Panc1 (cell line): ENCODE measurements around the gene SLC6A19.

Experiments used
- CTCF ChIP-seq: fragments of 450-650 bp; IDR thresholded peaks from 2 replicates; pipeline ENCODE4 v1.5.1; 2017; ENCODE audit warnings: mild to moderate bottlenecking
- POLR2AphosphoS5 ChIP-seq: IDR thresholded peaks from 2 replicates; pipeline ENCODE4 v1.6.1; 2012; ENCODE audit warnings: mild to moderate bottlenecking, low read depth, low read length, moderate library complexity

- TF ChIP-seq CTCF (no peak), POLR2AphosphoS5 (no peak)
Measured at GRCh38 chr5:1214936-1215220, 13.5 kb downstream of the SLC6A19 start.
